CD4-positive, alpha-beta T cell treated with Interferon gamma for 1 hour (primary cell): Measurements from ENCODE around the gene SLC48A1.
"Not testable (repeated sequence)": the region's sequence is repeated elsewhere in the genome, so short reads cannot be mapped to it uniquely, and the experiment has no call there.

Source experiments
- DNase-seq: peaks from one replicate; pipeline ENCODE4 v3.0.0-alpha.2; 2020

SLC48A1 gene

DNA sequence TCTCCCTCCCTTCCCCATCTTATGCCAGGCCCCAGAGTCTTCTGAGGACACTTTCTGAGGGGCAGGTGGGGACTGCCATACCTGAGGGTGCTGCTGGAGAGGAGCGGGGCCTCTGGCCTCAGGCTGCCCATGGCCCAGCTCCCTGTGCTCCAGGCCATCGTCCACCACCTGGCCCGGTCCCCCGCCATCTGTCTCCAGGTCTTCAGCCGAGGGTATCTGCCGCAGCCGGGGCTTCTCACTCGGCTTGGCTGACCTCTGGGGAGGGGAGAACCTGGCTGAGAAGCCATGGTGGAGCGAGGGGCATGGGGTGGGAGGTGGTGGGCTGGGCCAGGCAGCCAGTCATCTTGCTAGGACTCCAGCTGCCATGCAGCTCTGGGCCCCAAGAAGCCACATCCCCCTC lies 21.6 kb downstream of the SLC48A1 start:
- DNase-seq: no peak

DNA sequence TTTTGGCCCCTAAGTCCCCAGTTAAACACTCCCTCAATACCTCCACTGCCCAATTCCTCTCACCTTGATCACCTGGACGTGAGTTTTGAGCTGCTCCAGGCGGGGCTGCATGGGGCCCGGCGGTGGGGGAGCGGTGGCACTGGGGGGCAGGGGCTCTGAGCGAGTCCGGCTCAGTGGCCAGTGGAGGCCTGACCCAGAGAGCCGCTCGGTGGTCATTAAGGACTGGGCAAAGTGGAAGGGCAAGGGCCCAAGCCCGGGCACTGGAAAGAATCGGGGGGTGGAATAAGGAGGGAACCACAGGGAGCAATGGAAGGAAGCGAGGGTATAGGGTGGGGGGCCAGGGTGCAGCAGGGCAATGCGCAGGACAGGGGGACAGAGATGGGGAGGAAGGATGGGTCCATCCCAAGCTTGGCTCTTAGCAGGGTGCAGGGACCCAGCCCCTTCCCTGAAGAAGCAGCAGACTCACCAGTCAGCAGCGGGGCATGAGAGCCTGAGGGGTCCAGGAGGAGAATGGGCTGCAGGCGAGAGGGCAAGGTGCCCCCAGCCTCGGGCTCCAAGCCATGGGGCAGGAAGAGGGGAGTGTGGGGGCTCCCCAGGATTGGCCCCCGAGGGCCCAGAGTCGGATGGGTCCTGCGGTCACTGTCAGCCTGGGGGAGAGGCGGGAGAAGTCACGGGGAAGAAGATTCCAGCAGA lies 22.2 kb downstream of the SLC48A1 start:
- DNase-seq: no peak

DNA sequence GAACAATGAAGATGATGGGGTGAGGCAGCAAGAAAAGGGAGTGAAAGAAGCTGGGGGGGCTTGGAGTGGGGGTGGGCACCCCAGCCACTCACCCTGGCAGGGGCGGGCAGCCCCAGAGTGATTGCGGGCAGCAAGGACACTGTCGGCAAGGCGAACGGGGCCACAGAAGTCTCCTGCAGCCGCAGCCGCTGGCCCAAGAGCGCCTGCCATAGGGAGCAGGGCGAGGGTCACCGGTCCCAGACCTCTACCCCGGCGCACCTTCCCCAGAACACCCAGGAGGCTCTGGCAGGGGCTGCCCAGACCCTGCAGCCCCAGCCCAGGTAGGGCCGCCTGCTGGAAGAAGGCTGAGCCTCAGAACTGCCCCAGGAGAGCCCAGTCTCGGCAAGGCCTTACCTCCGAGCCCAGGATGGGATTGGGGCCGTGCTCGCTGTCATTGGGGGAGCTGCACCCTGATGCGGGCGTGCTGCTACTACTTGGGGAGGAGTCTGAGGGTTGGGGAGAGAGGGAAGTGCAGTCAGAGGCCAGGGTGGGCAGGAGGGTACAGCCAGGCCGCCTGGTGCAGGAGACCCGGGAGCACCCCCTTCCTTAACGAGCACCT lies 22.9 kb downstream of the SLC48A1 start:
- DNase-seq: no peak

DNA sequence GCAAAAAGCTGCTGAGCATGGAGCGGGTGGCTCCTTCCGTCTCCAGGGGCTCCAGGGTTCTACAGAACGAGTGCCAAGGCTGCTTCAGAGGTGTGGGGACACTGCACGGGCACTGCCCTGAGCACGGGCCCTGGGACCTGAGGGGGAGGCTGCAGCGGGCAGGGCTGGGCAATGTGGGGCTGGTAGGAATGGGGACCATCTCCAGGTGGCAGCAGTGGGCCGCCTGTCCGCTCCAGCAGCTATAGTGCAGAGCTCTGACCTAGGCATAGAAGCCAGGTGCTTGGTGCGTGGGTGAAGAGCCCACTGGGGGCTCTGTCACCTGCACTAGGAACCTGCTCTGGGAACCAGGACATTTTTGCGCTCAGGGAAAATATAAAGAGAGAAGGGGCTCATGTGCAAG lies 24.4 kb downstream of the SLC48A1 start:
- DNase-seq: peak; percentile 45

DNA sequence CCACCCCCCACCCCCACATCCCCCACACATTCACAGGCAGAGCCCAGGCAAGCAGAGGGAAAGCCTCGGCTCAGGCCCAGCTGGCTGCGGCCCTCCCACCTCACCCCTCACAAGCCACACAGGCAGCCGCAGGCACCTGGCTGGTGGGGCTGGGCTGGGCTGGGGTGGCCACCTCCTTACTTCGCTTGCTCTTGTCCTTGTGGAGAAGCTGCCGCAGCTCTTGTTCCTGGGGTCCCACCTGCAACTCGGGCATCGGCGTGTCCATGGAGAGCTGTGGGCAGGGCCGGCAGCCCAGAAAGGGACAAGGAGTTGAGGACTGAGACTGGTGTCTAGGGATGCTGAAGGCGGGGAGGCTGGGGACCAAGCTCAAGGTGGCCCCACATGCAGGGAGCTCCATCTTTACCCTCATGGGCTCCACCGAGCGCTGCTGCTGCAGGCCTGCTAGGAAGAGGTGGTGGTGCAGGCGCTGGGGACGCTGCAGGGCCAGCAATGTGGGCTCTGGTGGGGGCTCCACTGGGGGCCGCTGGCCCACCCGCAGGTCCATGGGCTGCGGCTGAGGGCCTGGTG lies 25.4 kb downstream of the SLC48A1 start:
- no peak for DNase-seq

DNA sequence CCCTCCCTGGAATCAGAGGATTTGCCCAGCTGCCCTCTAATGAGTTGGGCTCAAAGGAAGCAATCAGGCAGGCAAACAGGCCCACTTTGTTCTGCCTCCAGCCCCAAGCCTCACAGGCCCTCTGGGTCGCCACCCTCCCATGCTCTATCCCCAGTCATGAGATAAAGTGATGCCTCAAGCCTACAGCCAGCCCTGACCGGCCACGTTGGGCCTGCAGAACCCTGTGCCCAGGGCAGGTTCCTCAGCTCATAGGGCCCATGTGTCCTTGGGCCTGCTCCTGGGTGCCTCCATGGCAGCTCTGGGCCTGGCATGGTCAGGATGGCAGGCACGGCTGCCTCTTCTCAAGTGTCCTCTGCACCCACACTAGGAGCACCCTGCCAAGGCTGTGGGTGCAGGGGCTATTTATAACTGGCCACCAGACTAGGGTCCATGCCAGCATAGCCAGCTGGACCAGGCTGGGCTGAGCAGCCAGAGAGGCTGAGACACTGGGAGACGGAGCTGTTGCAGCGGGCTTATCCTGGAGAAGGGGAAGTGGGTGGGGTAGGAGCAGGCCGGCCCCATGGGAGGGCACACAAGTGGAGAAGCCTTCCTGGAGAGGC lies 26.4 kb downstream of the SLC48A1 start:
- no peak for DNase-seq

DNA sequence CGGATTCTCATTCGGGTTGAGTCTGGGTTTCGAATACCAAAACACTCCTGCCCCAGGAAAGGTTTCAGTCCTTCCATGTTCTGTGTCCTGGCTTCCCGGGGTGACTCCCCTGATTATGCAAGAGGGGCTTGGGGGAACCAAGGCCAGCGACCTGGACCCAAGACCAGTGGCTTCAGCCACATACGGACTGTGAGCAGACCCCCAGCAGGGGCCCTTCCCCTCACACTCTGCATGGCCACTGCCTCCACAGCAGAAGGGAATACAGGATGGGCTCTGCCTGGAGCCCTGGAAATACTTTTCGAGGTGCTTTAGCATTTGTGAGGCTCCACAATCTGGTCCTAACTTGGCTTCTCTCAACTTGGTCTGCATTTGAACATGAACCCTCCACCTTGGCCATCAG lies 27.5 kb downstream of the SLC48A1 start:
- DNase-seq: no peak

DNA sequence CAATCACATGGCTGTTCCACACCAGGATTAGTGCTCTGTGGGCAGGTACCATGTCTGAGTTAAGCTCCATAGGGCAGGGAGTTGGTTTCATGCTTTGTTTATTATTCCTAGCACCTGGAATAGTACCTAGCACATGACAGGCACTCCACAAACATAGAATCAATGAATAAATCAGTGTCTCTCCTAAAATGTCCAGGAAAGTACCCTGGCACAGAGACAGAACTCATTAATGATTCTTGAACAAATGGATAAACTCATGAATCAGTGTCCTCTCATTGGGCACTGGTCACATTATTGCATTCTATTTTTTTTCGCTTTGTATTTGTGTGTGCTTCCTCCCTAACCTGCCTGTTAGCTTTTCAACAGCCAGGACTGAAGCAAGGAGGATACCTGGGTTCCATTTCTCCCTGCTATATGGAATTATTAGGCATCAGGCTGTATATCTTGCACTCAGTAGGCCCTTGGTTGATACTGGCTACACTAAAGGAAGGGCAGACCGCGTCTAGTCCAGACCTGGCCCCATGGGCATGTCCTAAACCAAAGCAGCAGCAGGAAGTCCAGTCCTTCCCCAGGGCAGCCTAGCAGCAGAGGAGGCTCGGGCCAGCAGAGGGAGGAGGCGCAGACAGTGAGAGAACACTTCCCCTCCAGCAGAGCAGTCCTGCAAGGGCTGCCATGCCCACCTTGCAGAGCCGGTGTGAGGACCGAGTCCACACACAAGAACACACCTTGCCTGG lies 28.3 kb downstream of the SLC48A1 start:
- peak; percentile 34 for DNase-seq

DNA sequence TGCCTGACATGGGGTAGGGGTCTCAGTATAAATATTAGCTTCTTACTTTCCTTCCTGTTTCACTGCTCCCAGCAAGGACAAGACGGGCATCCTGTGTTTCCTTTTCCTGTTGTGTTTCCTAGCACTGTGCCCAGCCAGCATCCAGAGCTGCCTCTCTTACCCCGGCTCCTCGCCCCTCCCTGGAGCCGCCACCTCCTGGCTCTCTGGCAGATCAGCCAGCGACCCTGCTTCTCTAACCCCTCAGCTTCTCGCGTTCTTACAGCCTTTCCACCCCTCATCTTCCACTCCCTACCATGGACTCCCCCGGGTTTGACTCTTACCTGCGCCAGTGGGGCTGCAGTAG lies 28.8 kb downstream of the SLC48A1 start:
- DNase-seq: no peak

DNA sequence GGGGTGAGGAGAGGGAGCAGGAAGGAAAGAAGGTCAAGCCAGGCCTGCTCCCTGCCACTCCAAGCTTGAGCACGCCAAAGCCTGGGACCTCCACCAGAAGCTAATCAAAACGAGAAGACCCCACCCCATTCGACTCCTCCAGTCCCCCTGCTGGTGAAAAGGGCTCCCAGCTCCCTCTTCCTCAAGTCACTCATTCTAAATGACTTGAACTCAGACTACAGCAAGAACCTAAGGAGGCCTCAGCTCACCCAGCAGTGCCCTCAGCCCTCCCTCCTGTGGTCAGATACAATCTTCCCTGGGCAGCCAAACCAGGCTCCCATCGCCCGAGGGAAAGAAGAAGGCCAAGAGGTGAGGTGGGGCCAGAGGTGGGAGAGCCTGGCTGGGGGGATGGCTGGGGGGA lies 29.3 kb downstream of the SLC48A1 start:
- no peak for DNase-seq

DNA sequence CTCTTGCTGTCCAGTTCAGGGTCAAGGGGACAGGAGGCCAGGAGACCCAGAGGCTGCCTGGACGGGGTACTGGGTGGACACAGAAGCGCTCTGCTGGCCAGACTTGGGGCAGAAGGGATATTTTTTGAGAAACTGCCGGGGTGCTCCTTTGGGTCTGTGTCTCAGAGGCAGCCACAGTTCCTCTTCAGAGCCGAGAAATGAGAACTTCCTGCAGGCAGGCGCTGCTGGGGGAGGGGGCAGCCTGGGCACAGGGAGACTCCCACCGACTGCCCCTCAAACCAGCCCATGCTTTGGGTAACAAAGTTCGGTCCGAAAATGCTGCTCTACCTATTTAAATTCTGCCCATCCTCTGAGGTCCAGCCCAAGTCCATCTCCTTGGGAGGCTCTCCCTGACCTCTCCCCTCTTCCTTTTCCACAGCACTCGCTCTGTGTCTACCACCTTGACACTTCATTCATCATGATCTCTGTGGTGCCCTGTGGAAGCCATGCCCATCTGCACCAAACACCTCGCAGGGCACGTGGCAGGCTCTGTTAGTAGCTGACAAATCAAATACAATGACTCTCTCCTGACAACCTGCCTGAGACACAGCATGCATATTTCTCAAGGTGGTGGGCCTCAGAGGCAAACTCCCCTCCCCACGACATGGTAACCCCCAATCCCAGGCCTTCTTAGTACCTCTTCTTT lies 30.3 kb downstream of the SLC48A1 start:
- no peak for DNase-seq

DNA sequence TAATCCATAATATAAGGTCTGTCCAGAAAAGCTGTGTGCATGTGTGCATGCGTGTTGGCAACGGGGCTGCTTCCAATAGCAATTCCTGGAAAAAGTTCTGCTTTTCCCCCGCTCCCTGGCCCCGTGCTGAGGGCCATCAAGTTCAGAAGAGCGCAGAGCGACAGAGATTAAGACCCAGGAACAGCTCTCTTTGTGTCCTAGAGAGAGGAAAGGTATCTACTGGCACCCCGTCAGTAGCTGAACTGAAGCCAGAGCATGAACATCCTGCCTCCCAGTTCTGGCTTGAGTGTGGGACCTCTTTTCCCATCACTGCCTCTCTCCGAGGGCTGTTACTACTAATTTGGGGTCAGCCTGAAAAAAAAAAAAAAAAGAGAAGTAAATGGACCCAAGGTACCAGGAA lies 31.1 kb downstream of the SLC48A1 start:
- DNase-seq: no peak

DNA sequence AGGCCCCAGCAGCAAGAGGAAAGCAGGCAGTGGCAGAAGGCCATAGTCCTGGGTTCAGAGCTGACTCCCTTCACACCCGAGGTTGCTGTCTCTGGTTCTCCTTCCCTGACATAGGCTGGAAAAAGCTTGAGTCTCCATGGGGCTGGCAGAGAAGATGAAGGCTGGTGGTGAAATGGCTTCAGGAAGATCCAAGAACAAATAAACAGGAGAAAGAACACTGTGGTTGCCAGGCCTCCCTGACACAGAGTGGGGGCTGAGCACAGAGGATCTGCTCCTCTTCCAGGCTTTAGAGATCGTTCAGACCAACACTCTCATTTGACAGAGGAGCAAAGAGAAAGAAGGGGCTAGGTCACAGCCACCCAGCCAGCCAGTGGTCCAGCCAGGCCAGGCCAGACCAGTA lies 32.4 kb downstream of the SLC48A1 start:
- no peak for DNase-seq

DNA sequence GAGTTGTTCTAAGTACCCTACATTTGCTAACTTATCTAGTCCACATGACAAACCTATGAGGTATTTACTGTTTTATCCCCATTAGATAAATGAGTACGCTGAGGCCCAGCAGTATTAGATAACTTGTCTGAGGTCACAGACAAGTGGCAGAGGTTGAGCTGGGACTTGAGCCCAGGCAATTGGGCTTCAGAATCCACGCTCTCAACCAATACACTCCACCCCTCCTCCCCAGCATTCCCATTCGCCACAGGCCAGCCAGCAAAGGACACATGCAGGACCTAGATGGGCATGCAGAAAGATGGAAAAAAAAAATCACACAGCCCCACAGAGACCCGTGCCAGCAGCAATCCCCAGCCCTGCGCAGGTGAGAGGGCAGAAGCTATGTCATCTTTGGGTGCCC lies 34.3 kb downstream of the SLC48A1 start:
- no peak for DNase-seq

DNA sequence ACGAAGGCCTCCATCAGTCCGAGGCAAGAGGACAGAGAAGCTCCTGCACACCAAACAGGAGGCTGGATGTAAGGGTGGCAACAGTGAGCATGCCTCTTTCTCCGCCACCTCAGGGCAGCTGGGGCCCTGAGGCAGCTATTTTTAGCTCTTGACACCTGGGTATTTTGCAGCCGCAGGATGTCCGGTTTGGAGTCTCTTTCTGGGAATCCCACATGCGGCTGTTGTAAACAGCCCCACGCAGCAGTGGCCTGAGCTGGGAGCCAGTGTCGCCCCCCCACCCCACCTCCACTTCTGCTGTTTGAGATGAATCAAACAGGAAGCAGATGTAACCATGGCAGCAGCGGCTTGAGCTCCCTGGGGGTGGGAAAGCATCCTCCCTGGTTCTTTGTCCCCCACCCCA lies 35.0 kb downstream of the SLC48A1 start:
- peak; percentile 88 for DNase-seq

DNA sequence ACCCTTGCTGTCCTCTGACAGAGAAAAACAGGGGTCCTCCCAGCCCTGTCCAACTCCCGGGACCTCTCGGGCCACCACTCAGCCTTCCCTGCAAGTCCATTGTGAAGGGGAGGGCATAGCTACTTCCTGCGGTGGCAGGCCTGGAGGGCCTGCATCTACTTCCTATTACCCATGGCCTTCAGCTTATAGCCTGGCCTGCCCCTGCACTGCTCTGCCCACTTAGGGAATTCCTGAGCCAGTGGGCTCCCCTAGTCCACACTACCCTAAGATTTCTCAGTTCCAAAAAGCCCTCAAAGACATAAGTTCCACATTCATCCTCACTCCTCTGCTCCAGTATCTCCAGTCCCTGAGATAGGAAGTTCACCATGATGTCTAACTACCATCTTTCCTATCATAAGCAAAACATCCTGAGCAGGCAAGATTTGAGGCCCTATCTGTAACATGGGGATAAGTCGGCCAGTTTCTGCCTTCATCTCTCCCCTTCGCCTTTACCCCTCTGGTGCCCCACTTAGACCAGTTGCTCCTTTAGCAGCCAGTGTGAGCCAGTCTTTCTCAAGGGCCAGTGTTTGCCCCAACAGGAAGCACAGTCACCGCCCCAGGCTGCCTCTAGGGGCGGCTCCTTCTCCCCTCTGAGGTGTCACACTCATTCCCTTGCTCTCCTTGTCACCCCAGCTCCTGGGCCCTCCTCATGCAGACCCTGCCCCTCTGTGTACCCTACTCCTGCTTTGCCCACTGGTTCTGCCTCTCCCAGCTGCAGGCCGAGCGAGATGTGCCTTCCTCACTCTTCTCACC lies 35.7 kb downstream of the SLC48A1 start:
- peak; percentile 51 for DNase-seq

DNA sequence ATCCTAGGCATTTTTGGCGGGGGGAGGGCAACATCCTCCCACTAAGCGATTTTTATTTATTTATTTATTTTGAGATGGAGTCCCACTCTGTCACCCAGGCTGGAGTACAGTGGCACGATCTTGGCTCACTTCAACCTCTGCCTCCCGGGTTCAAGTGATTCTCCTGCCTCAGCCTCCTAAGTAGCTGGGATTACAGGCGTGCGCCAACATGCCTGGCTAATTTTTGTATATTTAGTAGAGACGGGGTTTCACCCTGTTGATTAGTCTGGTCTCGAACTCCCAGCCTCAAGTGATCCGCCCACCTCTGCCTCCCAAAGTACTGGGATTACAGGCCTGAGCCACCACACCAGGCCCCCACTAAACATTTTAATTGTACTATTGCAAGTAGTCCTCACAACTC lies 36.5 kb downstream of the SLC48A1 start:
- not testable (repeated sequence) for DNase-seq

DNA sequence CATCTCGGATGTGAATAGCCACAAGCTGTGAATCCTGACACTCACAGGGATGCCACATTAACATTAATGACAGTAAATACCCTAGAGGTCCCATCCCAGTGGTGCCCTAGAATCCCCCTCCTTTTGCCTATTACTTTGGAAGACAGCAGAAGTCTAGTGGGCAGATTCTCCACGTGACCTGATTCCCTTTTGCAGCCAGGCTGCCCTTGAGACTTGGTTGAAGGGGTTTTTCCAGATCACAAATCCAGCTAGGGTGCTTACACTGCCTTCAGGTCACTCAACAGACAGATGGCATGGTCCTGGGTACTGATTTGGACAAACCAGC lies 38.0 kb downstream of the SLC48A1 start:
- DNase-seq: no peak

DNA sequence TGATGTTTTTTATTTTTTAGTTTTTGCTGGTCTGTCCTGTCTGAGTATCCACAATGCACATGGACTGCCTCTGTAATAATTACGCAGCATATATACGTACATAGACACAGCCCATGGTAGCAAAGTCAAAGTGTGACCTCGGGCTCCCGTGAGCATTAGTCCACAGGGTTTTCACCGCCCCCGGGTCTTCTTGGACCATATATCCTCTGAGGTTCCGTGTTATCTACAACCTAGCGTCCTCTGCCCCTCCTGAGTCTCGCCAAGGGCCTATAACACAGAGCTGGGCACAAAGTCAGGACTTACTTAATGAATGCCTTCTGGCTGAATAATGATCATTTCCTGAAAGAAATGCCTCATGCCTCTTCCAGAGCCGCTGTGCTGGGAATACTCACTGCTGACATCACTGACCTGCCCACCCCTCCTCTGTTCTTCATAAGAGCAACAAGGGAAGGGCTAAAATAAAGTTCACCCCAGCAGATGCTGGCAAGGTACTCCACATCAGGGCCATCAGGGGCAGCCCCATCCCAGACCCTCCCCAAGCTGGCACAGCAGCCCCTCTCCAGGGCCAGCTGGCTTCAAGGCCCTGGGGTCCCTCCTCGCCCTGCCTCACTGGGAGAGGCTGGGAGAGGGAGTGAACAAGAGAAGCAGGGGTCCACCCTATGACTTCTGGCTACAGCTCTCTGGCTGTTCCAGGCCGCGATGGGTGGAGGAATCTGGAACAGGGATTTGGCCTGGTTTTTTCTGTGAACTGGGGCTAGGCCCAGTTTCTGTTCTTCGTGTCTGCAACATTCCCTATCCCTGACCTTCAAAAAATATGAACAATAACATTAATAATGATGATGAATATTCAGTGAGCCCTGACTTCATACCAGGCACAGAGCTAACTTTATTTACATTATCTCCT lies 38.8 kb downstream of the SLC48A1 start:
- DNase-seq: no peak

DNA sequence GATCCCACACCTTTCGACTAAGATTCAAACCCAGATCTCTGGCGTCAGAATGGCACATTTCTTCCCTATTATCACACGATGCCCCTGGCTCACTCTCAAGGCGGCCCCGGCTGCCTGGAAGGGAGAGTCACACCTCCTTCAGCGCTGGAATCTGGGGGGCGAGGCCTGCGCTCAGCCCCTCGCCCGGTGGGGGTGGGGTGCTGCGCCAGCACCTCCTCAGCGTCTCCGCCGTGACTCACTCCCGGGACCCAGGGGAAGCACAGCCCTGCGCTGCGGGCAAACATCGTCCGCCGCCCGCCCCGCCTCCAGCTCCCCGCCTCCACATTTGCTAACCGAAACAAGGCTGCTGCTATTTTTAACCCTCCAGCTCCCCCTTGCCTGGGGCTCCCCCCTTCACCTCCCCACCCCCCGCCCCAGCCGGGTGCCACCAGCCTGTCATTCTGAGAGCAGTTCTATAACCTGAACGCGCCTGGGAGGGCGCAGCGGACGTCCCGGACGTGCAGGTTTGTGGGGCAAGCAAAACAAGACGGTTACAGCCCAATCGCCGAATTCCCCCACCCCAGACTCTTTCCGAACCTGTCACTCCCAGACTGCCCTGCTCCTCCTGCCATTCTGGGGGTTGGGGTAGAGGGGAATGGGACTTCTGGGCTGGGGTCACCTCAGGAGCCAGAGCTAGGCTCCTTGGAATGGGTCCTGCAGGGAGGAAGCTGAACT lies 39.9 kb downstream of the SLC48A1 start:
- peak; percentile 94 for DNase-seq
